Measurements from ENCODE around the gene ARHGAP8. TPM values are rescaled to one million over a fixed set of nuclear protein-coding genes. Genes with fewer than 3 reads are reported as not detected.

The ARHGAP8 gene
- total and polyA plus RNA-seq, 2 of the 13 experiments (the other 11 are each of a cell fraction or from before 2014, with no cell fraction given), result 0.07 TPM; not detected in 1

DNA sequence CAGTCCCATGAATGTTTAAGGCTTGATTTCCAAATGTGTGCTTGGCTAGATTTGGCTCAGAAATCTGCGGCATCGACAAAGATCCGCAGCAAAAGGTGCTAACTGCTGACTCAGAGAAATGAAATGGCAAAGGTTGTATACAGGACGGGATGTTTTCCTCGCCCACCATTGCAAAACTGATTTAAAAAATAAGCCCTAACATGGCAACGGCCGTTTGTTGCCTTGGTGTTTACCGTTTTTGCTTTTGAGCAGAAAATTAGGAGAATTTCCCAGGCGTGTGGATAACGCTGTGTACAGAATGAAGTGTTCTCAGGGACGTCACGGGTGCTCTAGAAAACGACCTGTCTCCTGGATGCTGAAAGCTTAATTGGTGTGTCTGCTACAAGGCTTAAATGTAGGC is 70.2 kb downstream of the ARHGAP8 start:
- no peaks in the 10 kb centered on the region for H3K79me2 ChIP-seq (ENCODE audit: insufficient read depth, low read length)
- ATAC-seq (no peak), DNase-seq (ENCODE audit: low spot score) (no peak), FAIRE-seq (no peak)
- no peaks in the 10 kb centered on the region for H3K36me3 ChIP-seq (replicated peaks in 1 of 2; ENCODE audit: control insufficient read depth in 1 of 2, insufficient read depth in 2 of 2, low read length in 2 of 2)
- no peaks in the 10 kb centered on the region for H3K9me3 ChIP-seq (ENCODE audit: low read length)
- no peaks in the 10 kb centered on the region for H4K20me1 ChIP-seq (ENCODE audit: insufficient read depth, low read length)
- no peak overlapping the region for H3K4me3 ChIP-seq (replicated peaks in 1 of 3; ENCODE audit: insufficient read depth in 1 of 3, low read depth in 2 of 3, low read length in 3 of 3)
- no peaks in the 10 kb centered on the region for H3K4me1 ChIP-seq (ENCODE audit: insufficient read depth, low read length)
- WGBS (ENCODE audit: low lambda C conversion rate), result 28% methylated on average over 9 of the region's 13 CpGs
- H3K27ac ChIP-seq (ENCODE audit: extremely low read length, insufficient read depth, low read length), result no peak overlapping the region
- ChIA-PET POLR2A (no interaction called here), CTCF (ENCODE audit: low intra/inter-chr PET ratio, low total read pairs) (no interaction called here)
- H3K4me2 ChIP-seq (ENCODE audit: low read depth, low read length), result no peak overlapping the region
- peak; percentile 65; the same call in 1 of the 2 replicates for TF ChIP-seq MAFF (IDR thresholded peaks at IDR 0.05; ENCODE audit: low read depth, low read length)
- no peak for TF ChIP-seq ZNF207 (IDR thresholded peaks at IDR 0.05; ENCODE audit: borderline replicate concordance)
- TF ChIP-seq MAFK (conservative IDR thresholded peaks at IDR 0.05 in 1 of 2, IDR thresholded peaks at IDR 0.05 in 1 of 2; ENCODE audit: low read length in 2 of 2), result peak; percentile 47 to 79; a peak in 3 of 4 replicates
- TF ChIP-seq ZNF160 (CRISPR knock-in tag; IDR thresholded peaks at IDR 0.05), result no peak
- peaks cover 0 to 23% of the 10 kb centered on the region in 2 experiments; a peak in 2 of 5 replicates for H3K27me3 ChIP-seq (ENCODE audit: control insufficient read depth in 1 of 2, insufficient read depth in 2 of 2, low read length in 2 of 2)
- no TSS peak for BruUV-seq (replicated peaks)
- intact Hi-C loops (cut with micrococcal nuclease; ENCODE audit: unreplicated experiment), result no loop called here
- in situ Hi-C loops (cut with HindIII; ENCODE audit: extremely low pct_ligation_motif_present, low pct_unique_long_range_greater_than_20kb), result no loop called here
- no peak overlapping the region for H2AFZ ChIP-seq (ENCODE audit: low read length)
- no peak overlapping the region for H3K9ac ChIP-seq (ENCODE audit: insufficient read depth, low read depth, low read length)

- ChIA-PET CTCF (ENCODE audit: low intra/inter-chr PET ratio, low total read pairs) (no interaction called here), POLR2A (no interaction called here)
- Histone ChIP-seq H3K4me3 (replicated peaks in 1 of 3; ENCODE audit: insufficient read depth in 1 of 3, low read depth in 2 of 3, low read length in 3 of 3) (no peak overlapping the region), H3K79me2 (ENCODE audit: insufficient read depth, low read length) (no peaks in the 10 kb centered on the region), H3K4me1 (ENCODE audit: insufficient read depth, low read length) (no peaks in the 10 kb centered on the region), H2AFZ (ENCODE audit: low read length) (no peak overlapping the region), H3K27me3 (ENCODE audit: control insufficient read depth in 1 of 2, insufficient read depth in 2 of 2, low read length in 2 of 2) (peaks cover 0 to 23% of the 10 kb centered on the region in 2 experiments; a peak in 2 of 5 replicates), H3K9ac (ENCODE audit: insufficient read depth, low read depth, low read length) (no peak overlapping the region), H3K4me2 (ENCODE audit: low read depth, low read length) (no peak overlapping the region), H3K27ac (ENCODE audit: extremely low read length, insufficient read depth, low read length) (no peak overlapping the region), H3K36me3 (replicated peaks in 1 of 2; ENCODE audit: control insufficient read depth in 1 of 2, insufficient read depth in 2 of 2, low read length in 2 of 2) (no peaks in the 10 kb centered on the region), H4K20me1 (ENCODE audit: insufficient read depth, low read length) (no peaks in the 10 kb centered on the region), H3K9me3 (ENCODE audit: low read length) (no peaks in the 10 kb centered on the region)
- TF ChIP-seq ZNF780A (CRISPR knock-in tag; IDR thresholded peaks at IDR 0.05), result no peak
- TF ChIP-seq ARID5B (CRISPR knock-in tag; IDR thresholded peaks at IDR 0.05), result no peak
- DNase-seq (ENCODE audit: low spot score), result no peak
- no TSS peak for BruUV-seq (replicated peaks)
- in situ Hi-C loops (cut with HindIII; ENCODE audit: extremely low pct_ligation_motif_present, low pct_unique_long_range_greater_than_20kb) (no loop called here), intact Hi-C loops (cut with micrococcal nuclease; ENCODE audit: unreplicated experiment) (no loop called here)
- no peak for FAIRE-seq
- ATAC-seq, result no peak
- 8% methylated on average over 7 of the region's 8 CpGs for WGBS (ENCODE audit: low lambda C conversion rate)
These were observed 71.0 kb downstream of the ARHGAP8 start for GRCh38 chr22:44823396-44823795.
